GM20431 (cell line): ENCODE measurements around the gene MAGIX.

Source experiments
- in situ Hi-C: fragments of 300-500 bp; cut with MseI, MboI; formaldehyde crosslinking; loops from one replicate; pipeline ENCODE4 v1.15.0; 2020; ENCODE audit warnings: low sequenced_read_pairs; ENCODE audit not compliant: unreplicated experiment

Gene MAGIX

GRCh38 chrX:49199906-49200771 is 37.6 kb downstream of the MAGIX start, which contains the start of gene SYP:
SYP (minus strand) TSS chrX:49200193; CDS start chrX:49200186, 7 bp downstream.
- in situ Hi-C loops, result no loop called here

DNA sequence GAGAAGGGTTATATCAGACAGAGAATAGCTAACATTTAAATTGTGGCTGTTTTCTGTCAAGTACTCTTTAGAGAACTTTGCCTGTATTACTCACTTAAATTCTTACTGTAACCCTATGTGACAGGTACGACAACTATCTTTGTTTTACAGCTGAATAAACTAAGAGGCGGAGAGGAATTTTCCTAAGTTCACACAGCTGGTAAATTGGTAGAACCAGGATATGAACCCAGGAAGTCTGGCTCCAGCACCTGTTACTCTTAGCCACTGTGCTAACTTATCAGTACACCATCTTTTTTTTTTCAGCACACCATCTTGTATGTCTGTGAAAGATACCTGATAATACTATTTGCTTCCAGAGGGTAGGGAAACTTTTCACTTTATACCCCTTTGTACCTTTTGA is 39.5 kb downstream of the MAGIX start:
- in situ Hi-C loops, result no loop called here

DNA sequence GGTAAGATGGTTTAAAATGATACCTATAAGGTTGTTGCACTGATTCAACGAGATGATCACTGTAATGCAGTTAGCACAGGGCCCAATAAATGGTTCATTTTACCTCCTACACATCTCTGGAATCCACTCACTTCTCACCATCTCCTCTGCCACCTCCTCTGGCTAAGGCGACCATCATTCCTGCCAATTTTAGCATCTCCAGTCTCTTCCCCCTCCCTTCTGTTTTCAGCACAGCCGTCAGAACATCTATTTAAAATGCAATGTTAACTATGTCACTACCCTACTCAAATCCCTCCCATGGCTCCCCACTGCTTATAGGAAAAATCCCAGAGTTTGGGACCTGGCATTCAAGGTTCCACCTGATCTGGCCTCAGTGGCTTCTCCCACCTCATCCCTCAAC is 41.0 kb downstream of the MAGIX start:
- in situ Hi-C loops, result no loop called here

GRCh38 chrX:49204017-49204416 is 41.5 kb downstream of the MAGIX start:
- in situ Hi-C loops, result no loop called here

DNA sequence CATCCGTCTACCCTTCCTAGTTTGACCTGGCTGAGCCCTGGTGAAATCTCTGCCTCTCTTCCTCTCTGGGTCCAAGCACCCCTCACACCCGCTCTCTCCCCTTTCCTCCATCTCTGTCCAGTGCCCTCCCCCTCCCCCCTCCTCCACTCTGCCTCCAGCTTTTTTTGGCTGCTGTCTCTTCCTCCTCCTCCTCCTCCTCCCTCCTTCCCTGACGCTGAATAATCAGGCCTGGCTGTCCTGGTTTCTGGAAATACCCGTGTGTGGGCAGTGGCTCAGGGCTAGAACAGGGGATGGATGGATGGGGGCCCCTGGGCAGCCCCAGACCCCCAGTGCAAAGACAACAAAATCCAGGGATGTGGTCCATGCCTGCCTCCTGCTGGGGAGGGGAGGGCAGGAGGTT is 42.2 kb downstream of the MAGIX start:
- in situ Hi-C loops, result no loop called here

GRCh38 chrX:49205443-49205842 is 42.9 kb downstream of the MAGIX start:
- in situ Hi-C loops, result no loop called here

DNA sequence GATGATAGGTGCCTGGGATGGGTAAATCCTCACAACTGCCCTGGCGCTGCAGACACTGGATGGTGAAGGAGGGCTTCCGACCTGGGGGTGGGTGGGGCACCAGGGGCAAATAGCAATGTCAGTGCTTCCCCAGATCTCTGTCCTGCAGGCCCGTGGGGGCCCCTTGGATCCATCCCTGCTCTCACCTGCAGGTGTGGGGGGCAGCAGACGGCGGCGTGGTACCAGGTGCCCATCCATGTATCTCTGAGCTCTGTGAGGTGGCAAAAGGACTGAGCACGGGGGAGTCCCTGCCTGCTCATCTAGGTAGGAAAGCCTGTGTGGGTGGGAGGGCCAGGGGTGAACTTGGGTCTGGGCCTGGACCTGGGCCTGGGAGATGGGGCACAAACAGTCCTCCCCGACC is 44.0 kb downstream of the MAGIX start:
- in situ Hi-C loops, result no loop called here

DNA sequence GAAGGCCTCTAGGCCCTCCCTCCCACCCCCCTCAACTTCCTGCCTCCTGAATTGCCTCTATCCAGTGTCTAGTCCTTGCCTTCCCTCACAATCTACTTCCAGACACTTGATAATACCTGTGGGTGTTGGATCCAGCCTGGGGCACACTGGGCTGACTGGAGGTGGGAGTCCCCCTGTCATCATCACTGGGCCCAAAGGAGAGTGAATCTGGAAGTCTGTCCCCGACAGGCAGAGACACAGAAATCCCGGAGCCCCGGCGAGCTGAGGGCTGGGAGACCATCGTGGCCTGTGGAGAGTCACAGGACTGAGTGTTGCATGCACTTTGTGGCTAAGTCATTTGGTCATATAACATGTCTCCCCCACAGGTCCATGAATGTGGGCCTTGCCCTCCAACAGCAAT is 45.8 kb downstream of the MAGIX start:
- in situ Hi-C loops, result no loop called here

- in situ Hi-C loops, result no loop called here
Observed at GRCh38 chrX:49209434-49210251, 47.1 kb downstream of the MAGIX start.

- in situ Hi-C loops, result no loop called here
Observed at GRCh38 chrX:49210406-49210805, 47.8 kb downstream of the MAGIX start.

DNA sequence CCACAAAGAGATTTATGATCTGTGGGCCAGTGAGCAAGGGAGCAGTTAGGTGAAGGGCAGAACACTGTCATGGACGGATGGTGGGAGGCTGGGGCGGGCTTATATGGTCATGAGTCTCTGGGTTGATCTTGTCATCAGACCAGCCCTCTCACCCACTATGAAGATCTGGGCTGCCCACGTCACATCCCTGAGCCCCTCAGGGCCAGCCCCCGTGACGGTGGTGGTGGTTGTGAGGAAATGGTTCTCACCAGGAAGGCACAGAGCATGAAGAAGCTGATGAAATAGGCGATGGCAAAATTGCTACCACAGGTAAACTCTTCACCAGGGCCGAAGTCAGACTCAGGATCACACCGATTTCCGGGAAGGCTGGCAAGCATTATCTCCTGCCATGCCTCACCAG is 48.5 kb downstream of the MAGIX start:
- in situ Hi-C loops, result no loop called here

- in situ Hi-C loops, result no loop called here
Observed at GRCh38 chrX:49212209-49212608, 49.7 kb downstream of the MAGIX start.

- in situ Hi-C loops, result no loop called here
Observed at GRCh38 chrX:49212861-49213260, 50.3 kb downstream of the MAGIX start.

DNA sequence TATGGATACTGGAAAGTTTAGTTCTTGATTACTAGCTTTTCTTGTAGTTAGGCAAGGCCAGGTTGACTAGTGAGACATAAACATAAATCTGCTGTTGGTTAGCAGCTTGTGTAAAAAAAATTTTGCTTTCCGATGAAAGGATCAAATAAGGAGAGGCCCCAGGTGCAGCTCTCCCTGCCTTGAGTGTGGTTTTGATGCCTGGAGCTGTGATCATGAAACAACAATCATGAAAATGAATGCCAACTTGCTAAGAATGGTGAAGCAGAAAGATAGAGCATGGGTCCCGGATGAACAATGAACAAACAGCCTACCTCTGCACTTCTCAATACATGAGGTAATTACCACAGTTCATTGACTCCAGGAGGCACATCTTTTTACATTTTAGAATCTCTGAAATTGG is 51.9 kb downstream of the MAGIX start:
- in situ Hi-C loops, result no loop called here

DNA sequence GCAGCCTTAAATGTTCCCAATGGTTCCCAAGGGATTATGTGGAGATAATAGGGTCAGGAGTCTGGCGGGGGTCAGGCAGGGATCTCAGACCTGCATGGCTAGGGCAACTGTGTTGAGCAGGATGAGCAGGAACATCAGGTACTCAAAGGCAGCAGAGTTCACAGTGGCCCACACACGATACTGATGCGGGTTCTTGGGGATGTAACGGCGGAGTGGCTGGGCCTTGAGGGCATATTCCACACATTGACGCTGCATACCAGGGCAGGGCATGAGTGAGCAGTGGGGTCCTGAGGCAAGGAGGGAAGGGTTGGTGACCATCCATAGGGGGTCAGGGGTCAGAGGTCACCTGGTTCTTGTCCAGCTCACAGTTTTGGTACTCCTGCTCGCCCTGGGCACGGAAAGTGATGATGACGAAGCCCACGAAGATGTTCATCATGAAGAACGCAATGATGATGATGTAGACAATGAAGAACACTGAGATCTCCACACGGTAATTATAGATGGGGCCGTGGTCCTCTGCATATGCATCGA is 52.5 kb downstream of the MAGIX start:
- in situ Hi-C loops, result no loop called here
